ENCODE data around the gene FAHD2A. TPM values are rescaled to one million over a fixed set of nuclear protein-coding genes. Genes with fewer than 3 reads are reported as not detected.
"Not testable (repeated sequence)": the region's sequence is repeated elsewhere in the genome, so short reads cannot be mapped to it uniquely, and the experiment has no call there.

Gene FAHD2A
- total RNA-seq, 2 experiments from 2014 or later: 36.0 to 38.6 TPM

DNA sequence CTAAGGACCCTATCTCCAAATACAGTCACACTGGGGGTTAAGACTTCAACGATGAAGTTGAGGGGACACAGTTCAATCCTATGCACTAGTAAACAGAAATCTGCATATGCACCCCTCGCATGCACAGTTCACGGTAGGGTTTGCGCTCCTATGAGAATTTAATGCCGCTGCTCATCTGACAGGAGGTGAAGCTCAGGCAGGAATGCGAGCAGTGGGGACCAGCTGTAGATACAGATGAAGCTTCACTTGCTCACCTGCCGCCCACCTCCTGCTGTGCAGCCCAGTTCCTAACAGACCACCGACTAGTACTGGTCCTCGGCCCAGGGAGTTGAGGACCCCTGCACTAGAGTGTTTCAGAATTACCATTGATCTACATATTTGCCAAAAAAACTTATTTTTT lies 40.0 kb upstream of the FAHD2A start:
- Mint-ChIP-seq H3K36me3 (no peaks in the 10 kb centered on the region), H3K27me3 (peaks cover 10% of the 10 kb centered on the region), H3K27ac (no peak overlapping the region), H3K4me3 (no peak overlapping the region), H3K9me3 (ENCODE audit: low read depth) (no peaks in the 10 kb centered on the region), H3K4me1 (no peaks in the 10 kb centered on the region)
- DNase-seq: no peak
- CTCF ChIA-PET: interaction anchor here (1.5 to 2.3 kb wide), 3 partner anchors 17 to 27 kb away, joined by 3 to 7 read pairs (median 3); no protein-coding TSS in a partner anchor
- no peak for ATAC-seq

DNA sequence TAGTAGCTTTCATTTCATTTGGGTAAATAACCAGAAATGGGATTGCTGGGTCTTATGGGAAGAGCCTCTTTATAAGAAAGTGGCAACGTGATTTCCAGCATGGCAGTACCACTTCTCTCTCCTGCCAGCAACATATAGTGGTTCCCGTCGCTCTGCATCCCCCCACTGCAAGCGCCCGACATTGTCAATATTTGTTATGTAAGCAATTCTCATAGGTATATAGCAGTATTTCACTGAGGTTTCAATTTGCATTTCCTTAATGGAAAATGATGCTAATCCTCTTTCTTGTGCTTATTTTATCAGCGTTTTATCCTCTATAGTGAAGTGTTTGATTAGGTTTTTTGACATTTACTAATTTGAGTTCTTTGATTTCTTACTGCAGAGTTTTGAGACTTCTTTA lies 36.0 kb upstream of the FAHD2A start:
- Mint-ChIP-seq H3K36me3 (no peaks in the 10 kb centered on the region), H3K27ac (no peak overlapping the region), H3K9me3 (ENCODE audit: low read depth) (no peaks in the 10 kb centered on the region), H3K4me3 (no peak overlapping the region), H3K27me3 (peaks cover 28% of the 10 kb centered on the region), H3K4me1 (no peaks in the 10 kb centered on the region)
- CTCF ChIA-PET: no interaction called here
- ATAC-seq (no peak), DNase-seq (no peak)

DNA sequence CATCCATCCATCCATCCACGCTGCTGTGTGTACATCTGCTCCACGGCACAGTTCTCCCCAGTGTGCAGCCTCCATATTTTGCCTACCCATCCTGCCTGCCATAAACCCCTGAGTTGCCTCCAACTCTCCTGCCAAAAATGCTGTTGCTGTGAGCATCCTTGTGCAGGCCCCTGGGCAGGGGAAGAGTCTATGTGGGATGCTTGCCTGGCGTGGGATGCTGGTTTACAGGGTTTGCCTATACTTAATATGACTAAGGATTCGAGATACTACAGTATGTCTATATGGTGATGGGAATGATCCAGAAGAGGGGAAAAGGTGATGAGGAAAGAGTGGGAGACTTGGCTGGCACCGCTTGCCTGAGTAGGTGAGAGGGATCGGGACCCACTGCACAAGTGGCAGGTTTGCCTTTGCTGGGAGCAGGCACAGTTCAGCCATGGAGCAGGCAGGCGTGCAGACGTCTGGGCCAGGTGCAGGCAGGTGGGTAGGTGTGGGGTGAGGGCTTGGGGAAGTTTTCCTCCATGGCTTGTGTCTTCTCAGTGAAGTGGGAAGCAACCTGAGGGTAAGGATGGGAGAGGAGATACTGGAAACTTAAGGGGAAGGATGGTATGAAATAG lies 30.2 kb upstream of the FAHD2A start:
- Mint-ChIP-seq H3K4me3 (no peak overlapping the region), H3K9me3 (ENCODE audit: low read depth) (no peaks in the 10 kb centered on the region), H3K27me3 (peaks cover 22% of the 10 kb centered on the region), H3K36me3 (no peaks in the 10 kb centered on the region), H3K4me1 (no peaks in the 10 kb centered on the region), H3K27ac (no peak overlapping the region)
- CTCF ChIA-PET: no interaction called here
- DNase-seq (no peak), ATAC-seq (no peak)

DNA sequence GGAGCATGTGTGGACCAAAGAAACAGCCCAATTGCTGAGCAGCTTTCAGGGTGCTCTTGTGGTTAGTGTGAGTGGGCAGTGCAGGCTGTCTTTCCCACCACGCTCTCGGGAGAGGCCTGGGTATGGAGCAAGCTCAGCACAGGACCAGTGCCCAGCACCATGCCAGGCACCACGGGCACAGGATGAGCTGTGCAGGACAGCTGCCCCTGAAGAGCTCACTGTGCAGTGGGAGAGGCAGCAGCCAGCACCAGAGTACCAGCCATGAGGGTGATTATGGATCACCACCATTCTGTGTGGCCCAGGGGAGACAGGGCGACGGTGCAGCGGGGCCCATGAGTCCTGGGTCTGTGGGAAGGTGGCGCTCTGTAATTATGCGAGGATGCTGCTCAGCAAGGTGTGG lies 29.7 kb upstream of the FAHD2A start:
- Mint-ChIP-seq H3K4me3 (no peak overlapping the region), H3K27me3 (peaks cover 20% of the 10 kb centered on the region), H3K4me1 (no peaks in the 10 kb centered on the region), H3K9me3 (ENCODE audit: low read depth) (no peaks in the 10 kb centered on the region), H3K27ac (no peak overlapping the region), H3K36me3 (no peaks in the 10 kb centered on the region)
- DNase-seq: no peak
- CTCF ChIA-PET: no interaction called here
- ATAC-seq: no peak

GRCh38 chr2:95374029-95374428 lies 28.5 kb upstream of the FAHD2A start:
- no peak for ATAC-seq
- Mint-ChIP-seq H3K27ac (no peak overlapping the region), H3K4me3 (no peak overlapping the region), H3K27me3 (peaks cover 12% of the 10 kb centered on the region), H3K9me3 (ENCODE audit: low read depth) (no peaks in the 10 kb centered on the region), H3K36me3 (no peaks in the 10 kb centered on the region), H3K4me1 (no peaks in the 10 kb centered on the region)
- DNase-seq: no peak
- CTCF ChIA-PET: interaction anchor here (1.0 kb wide), 1 partner anchor 11 kb away, joined by 3 read pairs; no protein-coding TSS in a partner anchor

DNA sequence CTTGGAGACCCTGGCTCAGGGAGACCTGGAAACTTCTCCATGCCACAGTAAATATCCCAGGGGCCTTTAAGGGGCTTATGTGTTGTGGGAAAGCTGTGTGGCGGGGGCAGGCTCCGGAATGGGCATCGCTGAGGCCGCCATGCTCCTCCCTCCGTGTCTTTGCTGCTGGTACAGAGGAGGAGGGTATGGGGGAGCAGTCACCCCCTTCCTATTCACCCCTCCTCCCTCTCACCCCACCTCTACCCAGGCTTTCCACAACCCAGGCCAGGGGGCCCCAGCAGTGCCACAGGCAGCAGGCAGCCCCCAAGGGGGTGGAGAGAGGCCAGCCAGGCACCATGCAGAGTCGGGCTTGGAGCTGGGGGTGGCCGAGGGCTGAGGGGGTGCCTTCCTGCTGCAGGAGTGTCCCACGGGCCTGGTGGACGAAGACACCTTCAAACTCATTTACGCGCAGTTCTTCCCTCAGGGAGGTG lies 28.0 kb upstream of the FAHD2A start:
- Mint-ChIP-seq H3K9me3 (ENCODE audit: low read depth) (no peaks in the 10 kb centered on the region), H3K4me3 (no peak overlapping the region), H3K27me3 (peaks cover 10% of the 10 kb centered on the region), H3K4me1 (no peaks in the 10 kb centered on the region), H3K27ac (no peak overlapping the region), H3K36me3 (no peaks in the 10 kb centered on the region)
- CTCF ChIA-PET: no interaction called here
- ATAC-seq (no peak), DNase-seq (no peak)

GRCh38 chr2:95374921-95375471 lies 27.5 kb upstream of the FAHD2A start:
- Mint-ChIP-seq H3K27me3 (peaks cover 15% of the 10 kb centered on the region), H3K36me3 (no peaks in the 10 kb centered on the region), H3K27ac (no peak overlapping the region), H3K4me1 (no peaks in the 10 kb centered on the region), H3K9me3 (ENCODE audit: low read depth) (no peaks in the 10 kb centered on the region), H3K4me3 (no peak overlapping the region)
- ATAC-seq: no peak
- no peak for DNase-seq
- CTCF ChIA-PET: interaction anchor here (1.3 kb wide), 1 partner anchor 29 kb away, joined by 4 read pairs; no protein-coding TSS in a partner anchor

- Mint-ChIP-seq H3K4me3 (no peak overlapping the region), H3K27me3 (peaks cover 16% of the 10 kb centered on the region), H3K9me3 (ENCODE audit: low read depth) (no peaks in the 10 kb centered on the region), H3K4me1 (no peaks in the 10 kb centered on the region), H3K27ac (no peak overlapping the region), H3K36me3 (no peaks in the 10 kb centered on the region)
- CTCF ChIA-PET: interaction anchor here (1.3 kb wide), 1 partner anchor 30 kb away, joined by 4 read pairs; no protein-coding TSS in a partner anchor
- DNase-seq (no peak), ATAC-seq (no peak)
These were observed 26.9 kb upstream of the FAHD2A start for GRCh38 chr2:95375532-95376150.

DNA sequence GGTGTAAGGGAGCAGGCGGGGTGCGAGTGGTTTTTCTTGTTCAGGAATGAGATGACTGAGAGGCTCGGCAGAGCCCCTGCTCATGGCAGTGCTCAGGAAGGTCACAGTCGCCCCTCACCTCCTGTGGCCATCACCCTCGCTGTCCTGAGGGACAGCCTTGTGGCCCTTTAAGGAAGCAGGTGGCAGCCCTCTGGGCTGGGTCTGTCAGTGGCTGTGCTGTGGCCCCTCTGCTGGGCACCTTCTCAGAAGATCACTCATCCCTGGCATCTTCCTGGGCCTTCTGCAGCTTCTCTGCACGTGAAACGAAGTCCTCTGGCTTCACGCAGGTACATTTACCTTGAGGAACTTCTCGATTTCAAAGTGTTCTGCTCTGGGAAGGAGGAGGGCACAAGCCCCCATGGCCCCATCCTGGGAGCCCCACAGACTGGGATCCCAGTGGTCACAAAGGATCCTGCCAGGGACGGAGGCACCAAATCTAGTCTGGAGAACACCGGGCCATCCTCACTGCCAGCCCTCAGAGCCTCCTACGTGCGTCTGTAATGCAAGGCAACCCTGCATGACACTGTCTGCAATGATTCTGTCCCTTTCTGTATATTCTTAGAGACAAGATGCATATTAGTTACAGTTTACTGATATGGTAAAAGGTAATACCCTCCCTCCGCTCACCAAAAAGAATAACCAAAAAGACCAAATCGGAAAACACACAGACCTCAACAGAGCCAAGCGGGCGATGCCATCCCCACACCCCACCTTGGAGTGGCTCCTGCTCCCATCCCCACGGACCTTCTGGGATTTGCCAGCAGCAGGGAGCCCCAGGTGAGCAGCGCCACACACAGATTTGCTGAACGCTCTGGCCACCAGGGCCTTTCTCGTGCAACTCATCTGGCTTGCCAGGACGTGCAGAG lies 25.9 kb upstream of the FAHD2A start:
- no peaks in the 10 kb centered on the region for H3K9me3 Mint-ChIP-seq (ENCODE audit: low read depth)
- no peaks in the 10 kb centered on the region for H3K4me1 Mint-ChIP-seq
- DNase-seq (no peak), ATAC-seq (no peak)
- no peaks in the 10 kb centered on the region for H3K36me3 Mint-ChIP-seq
- H3K27ac Mint-ChIP-seq: no peak overlapping the region
- no peak overlapping the region for H3K4me3 Mint-ChIP-seq
- CTCF ChIA-PET: interaction anchor here (1.3 kb wide), 1 partner anchor 31 kb away, joined by 4 read pairs; no protein-coding TSS in a partner anchor
- peaks cover 12% of the 10 kb centered on the region for H3K27me3 Mint-ChIP-seq

GRCh38 chr2:95377216-95378123 lies 25.0 kb upstream of the FAHD2A start:
- no peak overlapping the region for H3K27ac Mint-ChIP-seq
- CTCF ChIA-PET: no interaction called here
- ATAC-seq (no peak), DNase-seq (no peak)
- H3K27me3 Mint-ChIP-seq: peaks cover 10% of the 10 kb centered on the region
- H3K36me3 Mint-ChIP-seq: no peaks in the 10 kb centered on the region
- H3K4me3 Mint-ChIP-seq: no peak overlapping the region
- H3K9me3 Mint-ChIP-seq (ENCODE audit: low read depth): no peaks in the 10 kb centered on the region
- no peaks in the 10 kb centered on the region for H3K4me1 Mint-ChIP-seq

DNA sequence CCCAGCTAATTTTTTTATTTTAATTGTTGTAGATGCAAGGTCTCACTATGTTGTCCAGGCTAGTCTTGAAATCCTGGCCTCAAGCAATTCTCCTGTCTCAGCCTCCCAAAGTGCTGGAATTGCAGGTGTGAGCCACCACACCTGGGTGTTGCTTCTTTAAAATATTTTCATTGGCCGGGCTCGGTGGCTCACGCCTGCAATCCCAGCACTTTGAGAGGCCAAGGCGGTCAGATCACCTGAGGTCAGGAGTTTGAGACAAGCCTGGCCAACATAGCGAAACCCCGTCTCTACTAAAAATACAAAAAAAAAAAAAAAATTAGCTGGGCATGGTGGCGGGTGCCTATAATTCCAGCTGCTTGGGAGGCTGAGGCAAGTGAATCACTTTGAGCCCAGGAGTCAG lies 24.2 kb upstream of the FAHD2A start:
- ATAC-seq; H3K4me1 Mint-ChIP-seq; H3K27ac Mint-ChIP-seq; H3K9me3 Mint-ChIP-seq (ENCODE audit: low read depth); H3K4me3 Mint-ChIP-seq; DNase-seq; H3K36me3 Mint-ChIP-seq; CTCF ChIA-PET: not testable (repeated sequence)
- H3K27me3 Mint-ChIP-seq: peaks cover 10% of the 10 kb centered on the region

GRCh38 chr2:95379371-95379831 lies 23.1 kb upstream of the FAHD2A start:
- CTCF ChIA-PET: interaction anchor here (2.5 kb wide), 1 partner anchor 10 kb away, joined by 10 read pairs; no protein-coding TSS in a partner anchor
- no peak overlapping the region for H3K27ac Mint-ChIP-seq
- DNase-seq (no peak), ATAC-seq (no peak)
- H3K27me3 Mint-ChIP-seq: peaks cover 10% of the 10 kb centered on the region
- H3K4me3 Mint-ChIP-seq: no peak overlapping the region
- no peaks in the 10 kb centered on the region for H3K4me1 Mint-ChIP-seq
- H3K36me3 Mint-ChIP-seq: no peaks in the 10 kb centered on the region
- no peaks in the 10 kb centered on the region for H3K9me3 Mint-ChIP-seq (ENCODE audit: low read depth)
